HepG2 (cell line): Measurements from ENCODE around the gene SNAI1. TPM values are rescaled to one million over a fixed set of nuclear protein-coding genes. Genes with fewer than 3 reads are reported as not detected.

Source experiments
- ATF7 ChIP-seq, 2 experiments: fragments of 450-650 bp in 1 of 2; sonication (generic) in 1 of 2; formaldehyde crosslinking in 1 of 2; IDR thresholded peaks; 2 replicates each; pipeline versions ENCODE4 v1.4.0 to v1.6.1; 2016 to 2020; ENCODE audit warnings: antibody characterized with exemption in 1 of 2, mild to moderate bottlenecking in 1 of 2, missing genetic modification reagents in 1 of 2
- CBFB ChIP-seq: sonication (generic); formaldehyde crosslinking; IDR thresholded peaks from 2 replicates; pipeline ENCODE4 v1.4.0; 2020; ENCODE audit warnings: missing genetic modification reagents
- EP300 ChIP-seq, 3 experiments: sonication (generic) in 1 of 3; formaldehyde crosslinking in 1 of 3; IDR thresholded peaks; 2 replicates each; pipeline versions ENCODE4 v1.5.1 to v1.6.1; 2011 to 2020; ENCODE audit warnings: low read depth in 2 of 3, low read length in 2 of 3, borderline replicate concordance in 1 of 3, improper control_type of control experiment in 1 of 3, mild to moderate bottlenecking in 1 of 3, missing genetic modification reagents in 1 of 3, moderate library complexity in 1 of 3
- FOSL1 ChIP-seq: sonication (generic); formaldehyde crosslinking; IDR thresholded peaks from 2 replicates; pipeline ENCODE4 v1.9.0; 2021; ENCODE audit warnings: missing genetic modification reagents, borderline replicate concordance
- HOMEZ ChIP-seq: IDR thresholded peaks from 2 replicates; pipeline ENCODE4 v1.6.1; 2016; ENCODE audit warnings: low read depth
- MEF2D ChIP-seq: sonication (generic); formaldehyde crosslinking; IDR thresholded peaks from 2 replicates; pipeline ENCODE4 v1.5.1; 2020; ENCODE audit warnings: mild to moderate bottlenecking, missing genetic modification reagents
- NFYC ChIP-seq: IDR thresholded peaks from 2 replicates; pipeline ENCODE4 v1.6.1; 2016; ENCODE audit warnings: missing genetic modification reagents, missing compliant biosample characterization
- NR3C1 ChIP-seq: sonication (generic); formaldehyde crosslinking; IDR thresholded peaks from 2 replicates; pipeline ENCODE4 v1.4.0; 2020; ENCODE audit warnings: missing genetic modification reagents
- PRPF4 ChIP-seq: fragments of 200-400 bp; formaldehyde crosslinking; IDR thresholded peaks from 2 replicates; pipeline ENCODE4 v1.6.1; 2016; ENCODE audit warnings: low read length, low read depth; ENCODE audit not compliant: poor library complexity, severe bottlenecking
- TCF12 ChIP-seq, 2 experiments: fragments of 450-650 bp in 1 of 2; sonication (generic) in 1 of 2; formaldehyde crosslinking in 1 of 2; IDR thresholded peaks; 2 replicates each; pipeline versions ENCODE4 v1.6.1 to v1.8.0; 2017 to 2022; ENCODE audit warnings: antibody characterized with exemption in 1 of 2, mild to moderate bottlenecking in 1 of 2, missing genetic modification reagents in 1 of 2, moderate library complexity in 1 of 2
- ZBTB4 ChIP-seq: sonication (generic); formaldehyde crosslinking; IDR thresholded peaks from 2 replicates; pipeline ENCODE4 v1.4.0; 2020; ENCODE audit warnings: missing genetic modification reagents, mild to moderate bottlenecking, borderline replicate concordance
- ZHX1 ChIP-seq: sonication (generic); formaldehyde crosslinking; IDR thresholded peaks from 2 replicates; pipeline ENCODE4 v1.8.1; 2022; ENCODE audit warnings: low read depth, mild to moderate bottlenecking, missing genetic modification reagents
- ZNF160 ChIP-seq: sonication (generic); formaldehyde crosslinking; IDR thresholded peaks from 2 replicates; pipeline ENCODE4 v1.8.0; 2022; ENCODE audit warnings: mild to moderate bottlenecking, inconsistent platforms, missing genetic modification reagents
- ZNF292 ChIP-seq: sonication (generic); formaldehyde crosslinking; IDR thresholded peaks from 2 replicates; pipeline ENCODE4 v1.8.1; 2022; ENCODE audit warnings: mild to moderate bottlenecking, low read depth, missing genetic modification reagents, borderline replicate concordance
- ZNF33A ChIP-seq: sonication (generic); formaldehyde crosslinking; IDR thresholded peaks from 2 replicates; pipeline ENCODE4 v1.5.1; 2020; ENCODE audit warnings: missing genetic modification reagents, mild to moderate bottlenecking, moderate library complexity, borderline replicate concordance
- ZNF446 ChIP-seq: sonication (generic); formaldehyde crosslinking; IDR thresholded peaks from 2 replicates; pipeline ENCODE4 v1.5.0; 2020; ENCODE audit warnings: mild to moderate bottlenecking, missing genetic modification reagents
- polyA plus RNA-seq, 8 experiments: library from polyadenylated mRNA; depleted of rRNA in 3 of 8; stranded (reverse) in 7 of 8; unstranded in 1 of 8; fragments of >200 nt; fragmentation: Illumina TruSeq in 4 of 8; extraction: Trizol in 4 of 8; gene quantifications; 2 replicates each; pipeline versions ENCODE4 v1.2.1 to v1.2.3, GENCODE V29; 2011 to 2016; ENCODE audit warnings: low read depth in 4 of 8, missing spikeins in 1 of 8, mixed read lengths in 1 of 8; ENCODE audit not compliant: insufficient read depth in 1 of 8
- total RNA-seq, 5 experiments: library from RNA; depleted of rRNA; stranded (reverse); fragments of >200 nt; fragmentation: Illumina TruSeq; extraction: Trizol; gene quantifications; 2 replicates each; pipeline ENCODE4 v1.2.3, GENCODE V29; 2016; ENCODE audit warnings: low read depth in 1 of 5
- TF ChIP-seq, protein P1 (sequence below): sonication (generic); formaldehyde crosslinking; IDR thresholded peaks from 2 replicates; pipeline ENCODE4 v1.4.0; 2020; ENCODE audit warnings: missing genetic modification reagents, mild to moderate bottlenecking, borderline replicate concordance

The SNAI1 gene
- total and polyA plus RNA-seq, 2 of the 13 experiments (the other 11 are each of a cell fraction or from before 2014, with no cell fraction given), result 1.3 to 1.4 TPM

DNA sequence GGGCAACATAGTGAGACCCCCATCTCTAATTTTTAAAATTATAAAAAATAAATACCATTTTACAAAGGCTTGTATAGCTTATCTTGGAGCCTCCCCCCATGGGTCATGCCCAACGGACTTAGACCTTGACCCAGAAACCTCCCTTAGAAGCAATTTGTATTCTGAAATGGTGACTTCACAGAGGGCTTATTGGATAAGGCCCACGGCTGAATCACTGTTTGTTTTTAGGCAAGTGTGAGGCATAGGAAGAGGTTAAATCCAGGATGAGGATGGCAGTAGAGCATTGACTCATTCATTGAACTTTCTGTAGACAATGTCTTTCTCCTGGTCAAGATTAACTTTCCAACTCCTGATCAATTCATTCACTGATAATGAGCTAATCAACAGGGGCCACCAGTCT is 6.2 kb upstream of the SNAI1 start (continued):
- TF ChIP-seq, protein P1, sequence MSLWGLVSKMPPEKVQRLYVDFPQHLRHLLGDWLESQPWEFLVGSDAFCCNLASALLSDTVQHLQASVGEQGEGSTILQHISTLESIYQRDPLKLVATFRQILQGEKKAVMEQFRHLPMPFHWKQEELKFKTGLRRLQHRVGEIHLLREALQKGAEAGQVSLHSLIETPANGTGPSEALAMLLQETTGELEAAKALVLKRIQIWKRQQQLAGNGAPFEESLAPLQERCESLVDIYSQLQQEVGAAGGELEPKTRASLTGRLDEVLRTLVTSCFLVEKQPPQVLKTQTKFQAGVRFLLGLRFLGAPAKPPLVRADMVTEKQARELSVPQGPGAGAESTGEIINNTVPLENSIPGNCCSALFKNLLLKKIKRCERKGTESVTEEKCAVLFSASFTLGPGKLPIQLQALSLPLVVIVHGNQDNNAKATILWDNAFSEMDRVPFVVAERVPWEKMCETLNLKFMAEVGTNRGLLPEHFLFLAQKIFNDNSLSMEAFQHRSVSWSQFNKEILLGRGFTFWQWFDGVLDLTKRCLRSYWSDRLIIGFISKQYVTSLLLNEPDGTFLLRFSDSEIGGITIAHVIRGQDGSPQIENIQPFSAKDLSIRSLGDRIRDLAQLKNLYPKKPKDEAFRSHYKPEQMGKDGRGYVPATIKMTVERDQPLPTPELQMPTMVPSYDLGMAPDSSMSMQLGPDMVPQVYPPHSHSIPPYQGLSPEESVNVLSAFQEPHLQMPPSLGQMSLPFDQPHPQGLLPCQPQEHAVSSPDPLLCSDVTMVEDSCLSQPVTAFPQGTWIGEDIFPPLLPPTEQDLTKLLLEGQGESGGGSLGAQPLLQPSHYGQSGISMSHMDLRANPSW, result no peak
- TF ChIP-seq NR3C1 (CRISPR knock-in tag) (no peak), CBFB (CRISPR knock-in tag) (no peak), NFYC (0 out of 2 replicates have a peak, but pooled peaks have one; percentile 12), ZHX1 (CRISPR knock-in tag) (no peak), FOSL1 (CRISPR knock-in tag) (peak; percentile 42; the same call in 1 of the 2 replicates), HOMEZ (CRISPR knock-in tag) (peak; percentile 48; the same call in 1 of the 2 replicates), EP300 (IDR thresholded peaks at IDR 0.05; ENCODE audit: low read depth in 2 of 2, low read length in 2 of 2) (peak in 1 of 2 experiments; percentile 68; a peak in 2 of 4 replicates), EP300 (CRISPR knock-in tag; IDR thresholded peaks at IDR 0.05; ENCODE audit: borderline replicate concordance) (peak; percentile 12; the same call in 1 of the 2 replicates), ZNF33A (no peak), TCF12 (IDR thresholded peaks at IDR 0.05) (no peak), TCF12 (CRISPR knock-in tag; IDR thresholded peaks at IDR 0.05) (no peak), ZNF446 (CRISPR knock-in tag) (no peak), MEF2D (0 out of 2 replicates have a peak, but pooled peaks have one; percentile 14), ZNF292 (CRISPR knock-in tag) (no peak), ZBTB4 (CRISPR knock-in tag) (no peak), ZNF160 (no peak; the same call in 1 of the 2 replicates), PRPF4 (no peak), ATF7 (IDR thresholded peaks at IDR 0.05) (no peak), ATF7 (CRISPR knock-in tag; IDR thresholded peaks at IDR 0.05) (no peak)
